Thoracic aorta (tissue), 2 donors: ENCODE results near the gene MRPL36. TPM values are rescaled to one million over a fixed set of nuclear protein-coding genes. Genes with fewer than 3 reads are reported as not detected.

Experiments used
- ATAC-seq: fragments of 150-250 bp; one replicate; pipeline ENCODE4 v1.8.0; 2017; ENCODE audit warnings: low read depth; ENCODE audit not compliant: insufficient number of reproducible peaks, low FRiP score
- DNase-seq: peaks from one replicate; pipeline ENCODE4 v3.0.0-alpha.2; 2020; ENCODE audit warnings: low spot score
- H3K27ac ChIP-seq, 2 donors: fragments of 200-600 bp; sonication (generic); 1 replicate in 1 of 2; 2 replicates in 1 of 2; pipeline ENCODE4 v1.5.1; 2016; ENCODE audit warnings: mild to moderate bottlenecking in 2 of 2, moderate library complexity in 2 of 2
- H3K27me3 ChIP-seq: fragments of 200-600 bp; sonication (generic); replicated peaks from 2 replicates; pipeline ENCODE4 v1.6.0; 2016; ENCODE audit warnings: mild to moderate bottlenecking; ENCODE audit not compliant: insufficient read depth
- H3K36me3 ChIP-seq: fragments of 200-600 bp; sonication (generic); one replicate; pipeline ENCODE4 v1.5.1; 2016
- H3K4me1 ChIP-seq, 2 donors: fragments of 200-600 bp; sonication (generic); 1 replicate in 1 of 2; 2 replicates in 1 of 2; pipeline versions ENCODE4 v1.5.1 to v1.6.0; 2016; ENCODE audit warnings: low read depth in 2 of 2, mild to moderate bottlenecking in 1 of 2; ENCODE audit not compliant: control insufficient read depth in 1 of 2
- H3K4me3 ChIP-seq: fragments of 200-600 bp; sonication (generic); 2 replicates; pipeline ENCODE4 v1.5.1; 2016; ENCODE audit warnings: mild to moderate bottlenecking
- H3K9me3 ChIP-seq: fragments of 200-600 bp; sonication (generic); 2 replicates; pipeline ENCODE4 v1.5.1; 2016
- CTCF ChIP-seq: fragments of 200-600 bp; sonication (generic); IDR thresholded peaks from one replicate; pipeline ENCODE4 v1.5.1; 2019; ENCODE audit warnings: antibody characterized with exemption
- total RNA-seq, 2 donors: library from RNA; depleted of rRNA; stranded (reverse); fragments of >200 nt; gene quantifications; one replicate each; pipeline versions ENCODE4 v1.1.0 to v1.2.3, GENCODE V29; 2016

MRPL36 gene
- total RNA-seq, 2 donors from 2014 or later: 26.2 to 26.9 TPM

GRCh38 chr5:1824903-1825841, 25.5 kb upstream of the MRPL36 start:
- H3K4me3 ChIP-seq: no peak overlapping the region
- ATAC-seq (no peak), DNase-seq (no peak)
- no peaks in the 10 kb centered on the region for H3K27me3 ChIP-seq
- peaks cover 12% of the 10 kb centered on the region for H3K36me3 ChIP-seq
- H3K27ac ChIP-seq: no peak overlapping the region
- no peaks in the 10 kb centered on the region for H3K9me3 ChIP-seq
- TF ChIP-seq CTCF: no peak
- no peaks in the 10 kb centered on the region for H3K4me1 ChIP-seq

- Histone ChIP-seq H3K36me3 (peaks cover 19% of the 10 kb centered on the region), H3K27me3 (no peaks in the 10 kb centered on the region), H3K27ac (no peak overlapping the region), H3K4me3 (no peak overlapping the region), H3K9me3 (no peaks in the 10 kb centered on the region), H3K4me1 (no peaks in the 10 kb centered on the region)
- ATAC-seq (no peak), DNase-seq (no peak)
- TF ChIP-seq CTCF: no peak
Observed at GRCh38 chr5:1824109-1824821, 24.6 kb upstream of the MRPL36 start.

GRCh38 chr5:1823381-1824034, 23.9 kb upstream of the MRPL36 start:
- Histone ChIP-seq H3K4me3 (no peak overlapping the region), H3K9me3 (no peaks in the 10 kb centered on the region), H3K27ac (no peak overlapping the region), H3K4me1 (no peaks in the 10 kb centered on the region), H3K36me3 (peaks cover 19% of the 10 kb centered on the region), H3K27me3 (no peaks in the 10 kb centered on the region)
- no peak for TF ChIP-seq CTCF
- ATAC-seq (no peak), DNase-seq (no peak)

GRCh38 chr5:1821862-1822261, 22.2 kb upstream of the MRPL36 start:
- DNase-seq: no peak
- TF ChIP-seq CTCF: no peak
- peaks cover 26% of the 10 kb centered on the region for H3K36me3 ChIP-seq

GRCh38 chr5:1820926-1821325, 21.3 kb upstream of the MRPL36 start:
- Histone ChIP-seq H3K27ac (no peak overlapping the region), H3K27me3 (no peaks in the 10 kb centered on the region), H3K36me3 (peaks cover 34% of the 10 kb centered on the region), H3K9me3 (no peaks in the 10 kb centered on the region), H3K4me3 (no peak overlapping the region), H3K4me1 (no peaks in the 10 kb centered on the region)
- no peak for ATAC-seq
- TF ChIP-seq CTCF: no peak
- no peak for DNase-seq

More at GRCh38 chr5:1821862-1822261, 22.2 kb upstream of the MRPL36 start:
- ATAC-seq: no peak
- H3K4me1 ChIP-seq: no peaks in the 10 kb centered on the region
- no peak overlapping the region for H3K27ac ChIP-seq
- no peaks in the 10 kb centered on the region for H3K9me3 ChIP-seq
- H3K4me3 ChIP-seq: no peak overlapping the region
- H3K27me3 ChIP-seq: no peaks in the 10 kb centered on the region
